ENCODE measurements around the gene AMOTL2.

The AMOTL2 gene

DNA sequence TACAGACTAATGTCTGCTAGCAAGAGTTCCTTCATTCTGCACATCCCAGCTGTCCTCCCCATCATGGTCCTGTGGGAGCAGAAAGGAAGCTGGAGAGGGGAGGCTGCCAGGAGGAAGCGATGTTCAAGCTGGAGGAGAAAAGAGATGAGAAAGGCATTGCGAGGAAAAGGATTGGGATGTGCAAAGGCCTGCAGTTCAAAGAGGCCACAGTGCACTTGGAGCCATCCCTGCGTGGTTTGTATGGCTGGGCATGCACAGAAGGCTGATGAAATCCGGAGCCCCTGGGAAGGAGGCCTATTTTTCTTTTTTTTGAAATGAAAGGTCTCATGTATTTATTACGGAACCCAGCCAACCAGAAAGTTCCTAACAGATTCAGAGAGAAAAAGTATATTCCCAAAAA lies 22.8 kb downstream of the AMOTL2 start:
- DNase-seq, result no peak

DNA sequence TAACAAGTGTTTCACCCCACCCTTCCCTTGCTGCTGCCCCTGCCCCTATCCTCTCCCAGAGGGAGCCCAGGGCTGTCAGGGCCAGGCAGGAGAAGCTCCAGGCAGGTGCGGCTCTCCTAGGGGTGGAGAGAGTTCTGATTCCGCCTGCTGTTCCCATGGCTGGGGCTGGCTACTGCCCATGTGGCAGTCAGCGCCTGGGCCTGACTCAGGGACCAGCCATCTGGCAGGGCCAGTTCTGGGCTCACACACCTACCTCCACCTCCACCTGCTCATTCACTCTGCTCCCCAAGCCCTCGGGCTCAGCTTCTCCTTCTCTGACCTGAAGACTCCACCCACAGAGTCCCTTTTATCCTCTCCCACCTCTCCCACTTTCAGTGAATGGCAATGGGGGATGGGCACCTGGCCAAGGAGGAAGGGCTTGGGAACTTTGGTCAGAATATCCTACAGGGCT lies 23.4 kb downstream of the AMOTL2 start:
- no peak for DNase-seq

DNA sequence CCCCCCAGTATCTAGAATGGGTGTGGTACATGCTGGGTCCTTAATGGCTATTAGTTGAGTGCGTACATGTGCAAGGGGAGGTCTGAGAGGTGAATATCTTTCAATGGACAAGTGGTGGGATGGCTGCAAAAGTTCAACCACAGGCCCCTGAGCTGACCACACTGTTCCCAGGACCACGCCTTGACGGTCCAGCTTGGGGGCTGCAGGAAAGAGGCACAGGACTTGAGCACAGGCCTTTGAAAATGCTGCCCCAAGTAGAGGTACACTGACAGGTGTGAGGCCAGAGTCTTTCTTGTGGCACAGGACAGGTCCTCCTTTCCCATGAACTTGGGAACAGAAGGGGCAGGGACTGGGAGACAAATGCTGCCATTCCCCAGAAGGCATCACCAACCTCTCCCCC lies 24.0 kb downstream of the AMOTL2 start:
- no peak for DNase-seq

DNA sequence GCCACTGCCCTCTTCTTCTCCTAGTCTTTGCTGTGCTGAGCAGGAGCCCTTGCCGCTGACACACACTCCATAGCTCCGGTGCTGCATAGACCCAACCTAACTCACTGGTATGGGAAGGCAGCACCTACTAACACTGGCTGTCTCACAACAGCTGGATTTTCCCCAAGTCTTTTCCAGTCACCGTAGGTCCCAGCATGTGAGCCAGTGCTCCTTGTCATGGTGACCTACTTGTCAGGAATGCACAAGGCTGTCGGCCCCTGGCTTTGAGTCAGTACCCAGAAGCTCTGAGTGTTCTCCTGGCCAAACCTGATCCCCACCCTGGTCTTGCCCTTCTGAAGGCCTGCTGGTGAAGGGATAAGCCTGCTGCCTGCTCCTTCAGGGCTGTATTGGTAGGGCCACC lies 25.7 kb downstream of the AMOTL2 start:
- no peak for DNase-seq

DNA sequence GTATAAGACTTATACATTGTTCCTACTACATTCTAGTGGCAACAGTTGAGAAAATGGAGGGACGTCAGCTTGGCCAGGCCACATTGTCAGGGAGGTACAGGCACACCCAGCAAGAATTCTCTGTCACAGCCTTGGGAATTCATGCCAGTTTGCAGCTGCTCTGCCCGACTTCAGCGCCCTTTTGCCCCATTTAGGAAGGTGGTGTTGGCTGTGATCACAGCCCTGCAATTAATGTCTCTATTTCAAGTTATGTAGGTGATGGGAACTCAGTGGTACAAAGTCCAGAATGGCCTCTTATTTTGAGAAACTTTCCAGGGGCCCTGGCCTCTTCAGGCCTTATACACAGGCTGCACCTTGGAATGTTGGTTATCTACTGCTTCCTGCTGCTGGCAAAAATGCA lies 26.7 kb downstream of the AMOTL2 start:
- no peak for DNase-seq

DNA sequence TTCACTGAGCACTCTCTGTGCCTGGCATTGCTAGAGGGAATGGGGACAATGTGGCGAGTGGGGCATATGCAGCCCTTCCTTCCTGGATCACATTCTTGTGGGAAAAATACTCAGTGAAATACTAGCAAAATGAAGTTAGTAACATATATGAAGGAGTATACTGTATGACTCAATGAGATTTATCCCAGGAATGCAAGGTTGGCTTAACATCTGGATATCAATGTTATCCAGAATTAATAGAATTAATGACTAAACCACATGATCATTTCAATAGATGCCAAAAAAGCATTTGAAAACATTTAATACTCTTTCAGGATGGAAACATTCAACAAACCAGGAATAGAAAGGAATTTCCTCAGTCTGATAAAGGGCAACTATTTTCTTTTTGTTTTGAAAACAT lies 27.5 kb downstream of the AMOTL2 start:
- DNase-seq, result no peak

DNA sequence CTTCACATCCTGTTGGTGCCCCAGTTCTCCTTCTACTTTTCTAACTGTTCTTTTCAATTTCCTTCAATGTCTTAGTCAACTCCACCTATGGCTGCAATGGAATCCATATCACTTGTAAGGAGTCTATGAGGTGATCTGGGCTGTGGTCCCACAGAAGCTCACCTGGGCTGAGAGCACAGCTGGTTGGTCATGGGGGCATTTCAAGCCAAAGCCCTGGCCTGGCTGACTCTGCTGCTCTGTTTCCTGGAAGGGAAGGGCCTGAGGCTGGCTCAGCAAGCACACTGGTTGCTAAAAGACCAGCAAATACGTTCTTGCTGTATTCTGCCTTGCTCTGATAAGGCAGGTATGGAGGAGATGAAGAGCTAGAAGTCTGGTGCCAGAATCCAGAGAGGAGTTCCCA lies 29.0 kb downstream of the AMOTL2 start:
- DNase-seq, result no peak

DNA sequence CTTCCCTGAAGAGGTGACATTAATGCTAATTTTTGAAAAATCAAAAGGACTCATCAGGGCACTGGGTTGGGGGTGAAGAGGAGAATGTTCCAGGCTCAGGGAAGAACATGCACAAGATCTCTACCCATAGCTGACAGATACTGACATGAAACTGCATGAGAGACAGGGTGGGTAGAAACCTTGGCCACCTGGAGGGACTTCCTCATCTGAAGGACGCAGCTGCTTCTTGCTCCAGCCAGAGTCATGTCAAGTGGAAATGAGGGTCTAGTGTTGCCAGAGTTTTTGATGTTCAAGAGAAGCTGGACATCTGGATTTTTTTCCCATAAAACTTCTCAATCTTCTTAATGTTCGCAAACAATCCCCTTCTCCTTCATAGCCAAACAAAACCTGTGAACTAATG lies 29.7 kb downstream of the AMOTL2 start:
- no peak for DNase-seq

DNA sequence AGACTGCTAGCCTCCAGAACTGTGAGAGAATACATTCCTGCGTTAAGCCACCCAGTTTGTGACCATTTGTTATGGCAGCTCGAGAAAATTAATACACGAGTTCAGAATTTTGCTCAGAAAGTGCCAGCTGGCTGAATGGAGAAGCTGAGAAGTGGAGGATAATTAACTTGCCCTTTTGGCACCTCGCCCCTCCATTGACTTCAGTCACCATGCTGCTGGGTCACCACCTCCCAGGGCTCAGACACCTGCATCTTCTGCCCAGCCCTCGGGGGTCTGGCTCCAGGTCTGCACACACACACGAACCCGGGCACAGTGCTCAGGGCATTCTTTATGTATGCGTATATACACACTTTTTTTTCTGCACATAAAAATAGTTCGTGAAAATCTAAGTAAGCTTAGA lies 32.0 kb downstream of the AMOTL2 start:
- DNase-seq, result no peak

DNA sequence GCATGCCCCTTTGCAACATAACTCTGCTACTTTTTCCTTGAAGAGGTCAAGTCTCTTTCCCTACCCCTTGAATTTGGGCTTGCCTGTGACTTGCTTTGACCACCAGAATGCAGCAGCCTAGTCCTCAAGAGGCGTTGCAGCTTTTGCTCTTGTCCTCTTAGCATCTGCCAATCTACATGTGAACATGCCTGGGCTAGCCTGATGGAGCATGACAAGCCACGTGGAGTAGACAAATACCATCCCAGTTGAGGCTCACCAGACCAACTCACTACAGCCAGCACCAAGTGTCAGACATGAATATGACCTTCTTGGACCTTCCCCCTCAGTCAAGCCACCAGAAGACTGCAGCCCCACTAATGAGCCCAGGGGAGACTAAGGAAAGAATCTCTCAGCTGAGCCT lies 32.9 kb downstream of the AMOTL2 start:
- no peak for DNase-seq

DNA sequence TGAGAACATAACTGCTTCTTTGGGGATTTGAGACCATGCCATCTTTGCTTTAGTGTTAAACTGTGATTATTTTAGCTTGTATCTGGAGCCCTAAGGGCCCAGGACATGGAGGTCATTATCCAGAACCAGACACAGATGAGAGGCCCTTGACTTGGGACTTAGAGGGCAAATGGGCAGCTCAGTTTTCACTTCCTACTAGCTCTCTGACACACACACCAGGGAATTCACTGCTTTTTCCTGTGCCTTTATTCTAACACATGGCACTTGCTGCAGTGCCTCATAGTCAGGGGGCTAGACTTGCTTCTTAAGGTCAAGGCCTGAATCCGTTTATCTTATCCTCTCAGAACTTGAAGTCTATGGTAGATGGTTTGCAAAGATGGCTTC lies 33.3 kb downstream of the AMOTL2 start:
- no peak for DNase-seq

DNA sequence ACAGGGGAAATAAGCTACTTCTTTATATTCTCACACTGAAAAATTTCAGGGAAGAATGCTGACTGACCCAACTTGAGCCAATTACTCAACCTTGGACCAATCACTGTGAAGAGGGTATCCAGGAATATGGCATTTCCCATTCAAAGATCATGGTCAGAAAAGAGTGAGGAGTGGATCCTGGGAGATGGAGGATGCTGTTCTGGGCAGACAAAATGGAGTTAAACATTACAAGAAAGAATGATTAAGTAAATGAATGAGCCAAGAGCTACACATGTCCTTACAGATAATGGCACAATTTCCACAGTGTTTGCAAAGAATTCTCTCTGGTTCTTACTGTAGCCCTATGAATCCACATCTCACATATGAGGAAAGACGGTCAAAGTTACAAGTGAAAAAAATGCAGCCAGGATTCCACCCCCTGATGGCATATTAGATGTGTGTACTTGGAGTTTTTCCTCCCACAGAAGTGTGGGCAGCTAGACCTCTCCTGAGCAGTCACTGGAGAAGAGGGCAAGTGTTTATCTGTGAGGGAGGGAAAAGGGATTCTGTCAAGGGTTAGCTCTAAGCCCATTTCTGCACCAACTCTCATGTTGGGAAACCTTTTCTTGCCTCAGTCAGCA lies 33.8 kb downstream of the AMOTL2 start:
- DNase-seq, result no peak

DNA sequence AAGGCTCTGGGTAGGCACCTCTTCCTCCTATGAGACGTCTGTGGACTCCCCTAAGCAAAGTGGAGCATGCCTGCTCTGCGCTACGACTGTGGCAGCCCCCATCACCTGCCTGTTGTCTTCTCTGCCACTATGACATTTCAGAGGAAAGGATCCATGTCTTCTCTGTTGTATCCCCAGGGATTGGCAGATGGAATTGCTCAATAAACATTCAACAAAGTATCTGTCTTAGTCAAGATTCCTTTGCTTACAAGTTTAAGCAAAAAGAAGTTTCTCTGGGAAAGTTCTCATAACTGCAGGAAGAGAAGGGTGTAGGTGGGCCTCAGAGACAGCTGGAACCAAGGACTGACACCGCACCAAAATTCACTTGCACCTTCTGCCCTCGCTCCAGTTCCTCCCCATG lies 34.3 kb downstream of the AMOTL2 start:
- DNase-seq, result no peak

DNA sequence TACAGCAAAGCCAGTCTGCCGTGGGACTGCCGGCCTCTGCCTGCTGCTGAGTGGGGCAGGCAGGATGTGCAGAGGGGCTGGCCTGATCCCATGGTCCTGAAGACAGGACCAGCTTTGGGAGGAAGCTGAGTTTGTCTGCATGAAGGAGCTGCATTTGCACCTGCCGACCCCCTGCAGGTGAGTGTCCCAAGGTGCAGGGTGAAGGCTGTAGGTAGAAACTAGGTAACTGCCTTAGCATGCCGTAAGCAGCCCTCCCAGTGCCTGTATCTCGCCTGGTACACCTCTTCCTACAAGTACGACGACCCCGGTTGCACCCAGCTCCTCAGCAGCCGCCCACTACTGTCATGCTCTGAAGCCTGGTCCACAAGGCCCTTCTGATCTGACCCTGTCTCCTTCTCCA lies 34.9 kb downstream of the AMOTL2 start:
- DNase-seq, result no peak

DNA sequence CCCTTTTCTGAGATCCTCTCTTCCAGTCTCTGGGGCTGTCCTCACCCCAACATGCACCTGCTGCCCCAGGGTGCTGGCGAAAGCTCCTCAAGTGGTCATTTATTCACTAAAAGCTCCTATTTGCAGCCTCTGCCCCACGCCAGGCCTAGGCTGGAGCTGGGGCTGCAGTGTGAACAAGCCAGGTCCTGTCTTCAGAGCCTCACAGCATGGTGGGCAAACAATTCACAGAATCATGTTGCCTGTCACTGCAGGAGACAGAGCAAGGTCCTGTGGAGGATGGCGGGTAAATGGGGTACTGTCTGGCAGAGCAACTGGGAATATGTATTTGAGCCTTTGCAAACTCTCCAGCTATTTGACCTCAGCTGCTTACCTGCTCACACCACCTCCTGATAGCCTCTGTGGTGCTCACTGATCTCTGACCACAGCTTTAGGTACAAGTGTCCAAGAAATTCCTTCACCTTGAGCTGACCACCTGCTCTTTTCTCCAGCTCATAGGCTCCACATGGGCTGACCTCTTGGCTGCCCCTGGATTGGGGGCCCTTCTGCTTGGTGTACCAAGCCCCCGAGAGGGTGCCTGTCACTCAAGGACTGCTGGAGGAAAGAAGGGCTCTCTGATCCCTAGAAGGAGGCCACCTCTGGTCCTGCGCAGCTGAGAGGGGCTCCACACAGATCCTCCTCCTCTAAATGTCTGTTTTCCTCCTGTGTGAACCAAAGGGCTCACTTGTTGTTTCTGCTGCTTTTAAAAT lies 35.6 kb downstream of the AMOTL2 start:
- DNase-seq, result no peak

DNA sequence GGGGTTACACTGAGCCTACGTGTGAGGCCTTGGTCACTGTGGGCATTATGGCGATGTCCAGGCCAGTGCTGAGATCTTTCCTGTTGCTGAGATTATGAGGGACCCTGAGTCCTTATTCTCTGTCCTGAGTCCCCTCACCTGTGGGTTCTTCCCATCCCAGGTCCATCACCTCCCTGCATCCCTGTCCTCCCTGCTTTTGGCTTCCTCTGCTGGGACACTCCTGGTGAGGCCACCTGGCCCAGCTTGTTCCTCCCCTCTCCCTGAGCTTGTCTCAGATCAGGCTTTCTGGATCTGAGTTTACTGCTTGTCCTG lies 36.1 kb downstream of the AMOTL2 start:
- no peak for DNase-seq

DNA sequence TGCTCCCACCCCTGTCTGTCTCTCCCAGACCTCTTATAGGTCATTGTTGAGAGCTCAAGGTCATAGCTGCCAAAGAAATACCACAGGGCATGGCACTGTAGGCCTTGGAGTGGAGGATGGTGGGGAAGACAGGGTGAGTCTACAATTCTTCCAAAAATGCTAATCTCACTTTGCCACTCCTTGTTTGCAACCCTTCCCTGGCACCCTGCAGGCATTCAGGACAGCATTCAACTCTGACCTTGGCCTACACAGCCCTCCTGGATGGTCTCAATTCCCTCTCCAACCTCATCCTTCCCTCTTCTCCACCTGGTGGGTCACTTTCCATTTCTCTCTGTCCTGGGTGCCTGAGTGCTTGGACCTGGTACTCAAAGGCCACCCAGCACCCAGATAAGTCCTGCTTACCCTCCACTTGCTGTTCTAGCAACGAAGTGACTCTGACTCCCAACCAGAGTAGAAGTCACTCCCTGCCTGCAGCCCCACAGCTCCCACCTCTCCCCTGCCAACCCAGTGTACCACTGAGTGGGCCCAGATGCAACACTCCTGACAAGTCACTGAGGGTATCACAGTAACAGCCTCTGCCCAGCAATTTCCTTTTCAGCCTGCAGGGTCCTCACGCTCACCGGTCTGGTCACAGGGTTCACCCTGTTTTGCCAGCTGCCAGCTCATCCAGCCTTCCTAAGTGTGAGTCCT lies 36.6 kb downstream of the AMOTL2 start:
- DNase-seq, result no peak

DNA sequence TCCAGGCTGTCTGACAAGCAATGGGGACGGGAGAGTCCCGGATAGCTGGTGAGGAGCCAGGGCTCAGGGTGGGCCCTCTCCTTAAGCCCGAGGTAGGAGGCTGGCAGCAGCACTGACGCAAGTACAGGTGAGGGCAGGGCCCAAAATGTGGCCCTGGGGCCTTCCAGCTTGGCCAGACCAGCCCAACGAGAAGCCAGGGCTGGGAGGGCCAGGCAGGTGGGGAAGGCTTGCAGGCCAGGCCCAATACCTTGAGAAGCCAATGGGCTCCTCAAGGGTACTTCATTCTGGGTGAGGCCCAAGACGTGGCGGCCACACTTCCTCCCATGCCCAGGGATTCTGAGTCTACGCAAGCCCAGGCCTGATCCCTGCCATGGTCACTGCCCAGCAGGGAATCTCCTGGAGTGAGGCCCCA lies 37.2 kb downstream of the AMOTL2 start:
- no peak for DNase-seq

DNA sequence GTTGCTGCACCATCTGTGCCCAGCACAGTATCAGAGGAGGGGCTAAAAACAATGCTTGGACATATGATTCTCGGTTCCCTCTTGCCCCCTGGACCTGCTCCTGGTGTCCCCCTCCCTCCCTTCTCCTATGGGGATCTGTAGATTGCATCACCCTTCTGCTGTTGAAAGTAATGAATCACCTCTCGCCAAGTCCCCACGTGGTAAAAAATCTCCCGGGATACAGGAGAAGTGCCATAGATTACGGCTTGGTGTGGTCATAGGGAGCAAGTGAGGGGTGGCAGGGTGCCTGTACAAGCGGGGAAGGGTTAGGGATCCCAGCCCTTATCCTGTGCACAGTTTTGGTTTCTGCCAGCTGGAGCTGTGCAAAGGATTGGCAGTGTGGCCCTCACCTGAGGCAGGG lies 37.7 kb downstream of the AMOTL2 start:
- DNase-seq, result no peak

DNA sequence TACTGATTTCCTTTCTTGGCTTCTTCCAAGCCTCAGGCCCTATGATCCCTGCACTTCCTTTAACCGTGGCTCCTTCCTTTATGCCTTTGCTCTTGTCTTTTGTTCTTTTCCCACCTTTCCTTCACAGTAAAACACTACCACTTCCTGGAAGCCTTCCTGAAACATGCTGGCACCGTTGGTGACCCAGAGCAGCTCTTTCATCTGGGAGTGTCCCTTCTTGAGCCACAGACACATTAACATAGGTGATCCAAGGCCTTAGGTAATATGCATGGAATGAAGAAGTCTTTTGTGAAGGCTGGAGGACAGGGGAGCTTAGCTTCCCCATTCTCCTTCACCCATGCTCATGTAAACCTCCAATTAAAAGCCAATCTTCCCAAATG lies 39.4 kb downstream of the AMOTL2 start:
- no peak for DNase-seq

DNA sequence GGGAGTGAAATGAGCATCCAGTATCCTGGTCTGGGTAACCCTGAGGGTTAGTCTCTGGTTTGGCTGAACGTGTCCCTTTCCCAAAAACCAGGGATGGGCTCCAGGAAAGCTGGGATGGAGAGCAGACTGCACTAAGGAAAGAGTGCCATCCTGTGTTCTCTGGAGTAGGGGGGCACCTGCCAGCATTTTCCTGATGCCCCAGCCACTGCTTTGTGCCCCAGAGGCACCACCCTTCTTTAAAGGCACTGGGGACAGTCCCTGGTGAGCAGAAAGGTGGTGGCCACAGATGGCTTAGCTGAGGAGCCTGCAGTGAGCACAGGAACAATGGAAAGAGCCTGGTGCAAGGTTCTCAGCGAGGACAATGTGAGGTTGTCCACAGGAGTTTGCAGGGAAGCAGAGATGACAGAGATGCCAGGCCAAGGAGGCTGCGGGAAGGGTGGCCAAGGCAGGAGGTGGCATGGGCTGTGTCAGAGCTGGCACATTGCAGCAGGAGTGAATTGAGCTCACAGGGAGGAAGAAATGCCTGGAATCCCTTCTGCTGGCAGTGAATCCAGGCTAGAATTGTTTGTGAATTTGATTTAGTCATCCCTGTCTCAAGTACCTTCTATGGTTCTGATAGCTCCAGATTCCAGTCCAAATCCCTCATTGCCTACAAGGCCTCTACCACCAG lies 39.9 kb downstream of the AMOTL2 start:
- no peak for DNase-seq

DNA sequence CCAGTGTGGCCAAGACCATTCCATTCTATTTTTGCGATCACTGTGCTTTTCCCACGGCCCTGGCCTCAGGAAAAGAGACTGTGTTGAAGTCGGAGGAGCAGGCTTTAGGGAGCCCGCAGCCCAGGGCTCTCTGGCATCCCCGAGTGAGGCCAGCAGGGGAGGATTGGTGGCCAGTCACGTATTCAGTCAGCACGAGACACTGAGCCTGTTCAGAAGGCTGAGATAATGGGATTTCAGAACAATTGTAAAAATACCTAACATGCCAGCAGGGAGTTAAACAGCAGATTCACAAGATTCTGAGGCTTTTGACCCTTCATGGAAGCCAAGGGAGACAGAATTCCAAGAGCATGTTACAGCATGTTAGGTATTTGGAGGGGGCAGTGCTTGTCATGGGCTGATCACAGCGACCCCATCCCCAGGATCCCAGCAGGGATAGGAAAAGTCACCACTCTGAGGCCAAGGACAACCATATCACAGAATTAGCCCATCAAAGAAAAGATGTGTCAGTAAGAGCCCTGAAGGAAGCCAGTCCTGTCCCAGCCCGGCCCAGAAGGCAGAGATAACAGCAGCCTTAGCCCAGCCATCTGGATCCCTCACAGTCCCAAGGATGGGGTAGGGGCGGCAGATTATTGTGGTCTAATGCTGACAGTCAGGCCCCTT lies 40.6 kb downstream of the AMOTL2 start:
- no peak for DNase-seq

DNA sequence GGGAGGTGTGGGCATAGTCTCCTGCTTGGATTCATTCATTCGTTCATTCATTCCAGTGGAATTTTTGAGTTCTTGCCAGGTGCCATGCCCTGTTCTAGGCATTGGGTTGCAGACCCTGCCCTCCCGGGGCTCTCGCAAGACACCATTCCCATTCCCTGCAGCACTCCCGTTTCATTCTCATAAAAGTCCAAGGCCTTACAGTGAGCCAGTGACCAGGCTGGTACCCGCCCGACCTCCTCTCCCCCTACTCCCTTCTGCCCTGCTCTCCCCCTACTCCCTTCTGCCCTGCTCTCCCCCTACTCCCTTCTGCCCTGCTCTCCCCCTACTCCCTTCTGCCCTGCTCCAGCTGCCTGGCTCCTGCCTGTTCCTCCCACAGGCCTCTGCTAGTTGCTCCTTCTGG lies 41.9 kb downstream of the AMOTL2 start:
- no peak for DNase-seq
